Fibroblast of skin of left quadriceps (primary cell): ENCODE results near the gene USP4.
"Not testable (repeated sequence)": the region's sequence is repeated elsewhere in the genome, so short reads cannot be mapped to it uniquely, and the experiment has no call there.

Experiments used
- DNase-seq, 2 experiments: peaks; one replicate each; pipeline ENCODE4 v3.0.0-alpha.2; 2013; ENCODE audit warnings: low read depth in 2 of 2

The USP4 gene

DNA sequence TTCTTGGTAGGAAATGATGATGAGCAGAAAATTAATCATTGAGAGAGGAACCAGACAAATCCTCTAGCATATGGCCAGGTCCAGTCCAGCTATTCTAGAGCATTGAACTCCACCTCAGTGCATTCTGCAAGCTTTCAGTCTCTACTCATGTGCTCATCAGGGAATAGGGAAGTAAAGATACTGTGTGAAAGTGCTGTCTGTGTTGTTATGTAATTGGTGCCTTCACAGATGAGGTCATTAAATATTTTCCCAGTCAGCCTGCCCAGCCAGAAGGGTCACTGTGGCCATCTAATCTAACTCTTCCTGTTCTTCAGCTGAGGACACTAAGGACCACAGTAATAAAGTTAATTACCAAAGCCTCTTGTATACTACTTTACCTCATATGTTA lies 91.0 kb downstream of the USP4 start:
- DNase-seq, result no peak

GRCh38 chr3:49244581-49245205 lies 95.2 kb downstream of the USP4 start:
- DNase-seq, result no peak

DNA sequence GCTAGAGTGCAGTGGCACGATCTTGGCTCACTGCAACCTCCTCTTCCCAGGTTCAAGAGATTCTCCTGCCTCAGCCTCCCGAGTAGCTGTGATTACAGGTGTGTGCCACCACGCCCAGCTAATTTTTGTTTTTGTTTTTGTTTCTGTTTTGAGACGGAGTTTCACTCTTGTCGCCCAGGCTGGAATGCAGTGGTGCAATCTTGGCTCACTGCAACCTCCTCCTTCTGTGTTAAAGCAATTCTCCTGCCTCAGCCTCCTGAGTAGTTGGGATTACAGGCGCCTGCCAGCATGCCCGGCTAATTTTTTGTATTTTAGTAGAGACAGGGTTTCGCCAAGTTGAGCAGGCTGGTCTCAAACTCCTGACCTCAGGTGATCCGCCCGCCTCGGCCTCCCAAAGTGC lies 99.8 kb downstream of the USP4 start:
- DNase-seq, result not testable (repeated sequence)

DNA sequence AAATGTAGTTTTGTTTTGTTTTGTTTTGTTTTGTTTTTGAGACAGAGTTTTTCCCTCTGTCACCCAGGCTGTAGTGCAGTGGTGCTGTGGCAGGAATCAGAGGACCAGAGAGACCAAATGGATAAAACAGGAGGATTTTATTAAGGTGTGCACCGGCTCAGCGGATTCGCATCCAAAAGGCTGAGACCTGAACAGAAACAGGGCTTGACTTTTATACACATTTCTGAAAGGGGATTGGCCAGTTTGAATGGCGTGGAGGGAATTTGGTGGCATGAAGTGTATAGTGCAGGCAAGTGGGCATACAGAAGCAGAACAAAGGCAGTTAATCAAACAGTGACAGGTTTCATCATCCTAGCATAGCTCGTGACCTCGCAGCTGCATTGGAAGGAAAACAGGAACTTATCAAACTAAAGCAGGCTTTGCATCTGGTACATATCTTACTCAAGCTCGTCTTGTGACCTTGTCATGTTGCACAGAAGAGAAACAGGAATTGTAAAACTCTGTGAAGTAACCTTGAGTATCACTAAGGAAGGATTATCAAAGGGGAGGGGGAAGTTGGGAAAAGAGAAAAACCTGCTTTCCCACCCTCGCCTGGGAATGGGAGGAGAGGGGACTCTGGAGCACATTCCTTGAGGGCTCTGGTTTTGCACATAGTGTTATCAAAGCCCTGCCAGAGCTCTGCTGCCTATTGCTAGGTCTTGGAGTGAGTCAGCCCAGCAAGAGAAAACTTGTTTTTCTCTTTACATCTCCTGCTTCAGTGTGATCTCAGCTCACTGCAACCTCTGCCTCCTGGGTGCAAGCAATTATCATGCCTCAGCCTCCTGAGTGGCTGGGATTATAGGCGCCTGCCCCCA lies 101.4 kb downstream of the USP4 start:
- no peak for DNase-seq

- no peak for DNase-seq
Observed at GRCh38 chr3:49237344-49237743, 102.5 kb downstream of the USP4 start.

DNA sequence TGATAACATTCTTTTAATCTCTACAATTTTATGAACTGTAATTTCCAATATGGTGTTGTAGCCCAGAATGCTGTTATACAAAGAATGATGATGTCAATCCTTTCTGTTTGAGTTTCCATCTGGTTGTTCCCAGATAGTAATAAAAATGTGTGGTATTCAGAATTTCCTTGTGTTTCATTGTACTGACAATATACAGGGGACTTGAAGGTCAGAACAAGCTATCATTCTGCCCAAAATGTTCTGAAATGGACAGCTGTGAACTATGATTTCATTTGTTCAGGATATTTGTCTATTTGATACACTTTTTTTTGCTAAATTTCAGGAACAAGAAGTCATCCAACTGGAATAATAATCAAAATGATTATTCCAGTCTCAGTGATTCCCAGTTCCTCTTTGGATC lies 103.6 kb downstream of the USP4 start:
- DNase-seq, result no peak

- DNase-seq, result not testable (repeated sequence)
Observed at GRCh38 chr3:49228817-49229216, 111.0 kb downstream of the USP4 start.
